DND-41 (cell line): ENCODE data around the gene ITPR3.

Experiments used
- ATAC-seq: fragments of 200-7000 bp; cut with Tn5 transposase; 3 replicates; pipeline ENCODE4 v1.9.1; 2021; ENCODE audit warnings: low read depth; ENCODE audit not compliant: insufficient read depth
- DNase-seq: peaks from one replicate; pipeline ENCODE4 v3.0.0-alpha.2; 2020
- H2AFZ ChIP-seq: 2 replicates; pipeline ENCODE4 v1.6.0; 2012; ENCODE audit warnings: low read depth, low read length
- H3K27ac ChIP-seq: 2 replicates; pipeline ENCODE4 v1.5.1; 2012; ENCODE audit warnings: low read length, inconsistent platforms
- H3K27me3 ChIP-seq: fragments of 200-600 bp; sonication (generic); 2 replicates; pipeline ENCODE4 v1.6.0; 2012; ENCODE audit warnings: low read length, mild to moderate bottlenecking, inconsistent platforms; ENCODE audit not compliant: insufficient read depth, poor library complexity
- H3K36me3 ChIP-seq: 2 replicates; pipeline ENCODE4 v1.5.1; 2012; ENCODE audit warnings: low read length, inconsistent platforms; ENCODE audit not compliant: insufficient read depth
- H3K4me1 ChIP-seq: 2 replicates; pipeline ENCODE4 v1.5.1; 2012; ENCODE audit warnings: mild to moderate bottlenecking, low read length; ENCODE audit not compliant: insufficient read depth
- H3K4me2 ChIP-seq: 2 replicates; pipeline ENCODE4 v1.6.0; 2012; ENCODE audit warnings: mild to moderate bottlenecking, moderate library complexity, low read length, inconsistent platforms; ENCODE audit not compliant: insufficient read depth
- H3K4me3 ChIP-seq, 2 experiments: fragments of 200-600 bp in 1 of 2; shearing (Covaris generic) in 1 of 2; 2 replicates each; pipeline ENCODE4 v1.5.1; 2012 to 2016; ENCODE audit warnings: inconsistent platforms in 2 of 2, low read length in 2 of 2, mild to moderate bottlenecking in 2 of 2, low read depth in 1 of 2, moderate library complexity in 1 of 2
- H3K79me2 ChIP-seq: 2 replicates; pipeline ENCODE4 v1.6.0; 2012; ENCODE audit warnings: low read length, inconsistent platforms; ENCODE audit not compliant: insufficient read depth
- H3K9ac ChIP-seq: 2 replicates; pipeline ENCODE4 v1.6.0; 2012; ENCODE audit warnings: low read depth, mild to moderate bottlenecking, inconsistent platforms, low read length, moderate library complexity
- H3K9me3 ChIP-seq: 2 replicates; pipeline ENCODE4 v1.5.1; 2012; ENCODE audit warnings: low read length, moderate library complexity, mild to moderate bottlenecking, inconsistent platforms; ENCODE audit not compliant: insufficient read depth, severe bottlenecking
- H4K20me1 ChIP-seq: 2 replicates; pipeline ENCODE4 v1.6.0; 2012; ENCODE audit warnings: low read length; ENCODE audit not compliant: insufficient read depth
- EZH2 ChIP-seq: IDR thresholded peaks from 3 replicates; pipeline ENCODE4 v1.6.1; 2012; ENCODE audit warnings: borderline replicate concordance, low read depth, mild to moderate bottlenecking, moderate library complexity, low read length, inconsistent platforms; ENCODE audit not compliant: severe bottlenecking
- TF ChIP-seq, protein P1 (sequence below): IDR thresholded peaks from 2 replicates; pipeline ENCODE4 v1.5.1; 2012; ENCODE audit warnings: borderline replicate concordance, low read length, moderate library complexity, mild to moderate bottlenecking; ENCODE audit not compliant: poor library complexity, severe bottlenecking; ENCODE audit errors: extremely low read depth

The ITPR3 gene

DNA sequence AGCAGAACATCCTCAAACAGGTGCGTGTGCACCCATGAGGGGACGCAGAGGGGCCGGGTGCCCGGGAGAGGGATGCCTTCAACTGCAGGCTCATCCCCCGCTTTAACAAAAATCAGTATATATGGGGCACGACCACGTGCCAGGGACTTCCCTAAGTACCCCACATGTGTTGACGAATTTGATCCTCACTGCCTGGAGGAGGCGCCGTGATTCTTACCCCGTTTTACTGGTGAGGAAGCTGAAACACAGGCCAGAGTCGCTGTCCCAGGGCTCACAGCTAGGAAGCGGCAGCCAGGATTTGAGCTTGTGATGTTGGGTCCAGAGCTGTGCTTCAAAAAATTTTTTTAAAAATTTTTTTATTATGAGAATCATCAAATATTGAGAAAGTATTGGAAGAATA lies 44.8 kb downstream of the ITPR3 start:
- H3K9ac ChIP-seq, result no peak overlapping the region
- no peak overlapping the region for H3K27ac ChIP-seq
- no peak for TF ChIP-seq EZH2
- TF ChIP-seq, protein P1, sequence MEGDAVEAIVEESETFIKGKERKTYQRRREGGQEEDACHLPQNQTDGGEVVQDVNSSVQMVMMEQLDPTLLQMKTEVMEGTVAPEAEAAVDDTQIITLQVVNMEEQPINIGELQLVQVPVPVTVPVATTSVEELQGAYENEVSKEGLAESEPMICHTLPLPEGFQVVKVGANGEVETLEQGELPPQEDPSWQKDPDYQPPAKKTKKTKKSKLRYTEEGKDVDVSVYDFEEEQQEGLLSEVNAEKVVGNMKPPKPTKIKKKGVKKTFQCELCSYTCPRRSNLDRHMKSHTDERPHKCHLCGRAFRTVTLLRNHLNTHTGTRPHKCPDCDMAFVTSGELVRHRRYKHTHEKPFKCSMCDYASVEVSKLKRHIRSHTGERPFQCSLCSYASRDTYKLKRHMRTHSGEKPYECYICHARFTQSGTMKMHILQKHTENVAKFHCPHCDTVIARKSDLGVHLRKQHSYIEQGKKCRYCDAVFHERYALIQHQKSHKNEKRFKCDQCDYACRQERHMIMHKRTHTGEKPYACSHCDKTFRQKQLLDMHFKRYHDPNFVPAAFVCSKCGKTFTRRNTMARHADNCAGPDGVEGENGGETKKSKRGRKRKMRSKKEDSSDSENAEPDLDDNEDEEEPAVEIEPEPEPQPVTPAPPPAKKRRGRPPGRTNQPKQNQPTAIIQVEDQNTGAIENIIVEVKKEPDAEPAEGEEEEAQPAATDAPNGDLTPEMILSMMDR, result no peak
- no peaks in the 10 kb centered on the region for H3K79me2 ChIP-seq
- peaks cover 84% of the 10 kb centered on the region for H3K36me3 ChIP-seq
- H3K4me1 ChIP-seq, result no peaks in the 10 kb centered on the region
- no peak overlapping the region for H2AFZ ChIP-seq
- no peak overlapping the region for H3K4me3 ChIP-seq
- no peak for DNase-seq
- no peak for ATAC-seq
- no peaks in the 10 kb centered on the region for H3K27me3 ChIP-seq
- H3K9me3 ChIP-seq, result no peaks in the 10 kb centered on the region
- no peak overlapping the region for H3K4me2 ChIP-seq
- no peaks in the 10 kb centered on the region for H4K20me1 ChIP-seq

DNA sequence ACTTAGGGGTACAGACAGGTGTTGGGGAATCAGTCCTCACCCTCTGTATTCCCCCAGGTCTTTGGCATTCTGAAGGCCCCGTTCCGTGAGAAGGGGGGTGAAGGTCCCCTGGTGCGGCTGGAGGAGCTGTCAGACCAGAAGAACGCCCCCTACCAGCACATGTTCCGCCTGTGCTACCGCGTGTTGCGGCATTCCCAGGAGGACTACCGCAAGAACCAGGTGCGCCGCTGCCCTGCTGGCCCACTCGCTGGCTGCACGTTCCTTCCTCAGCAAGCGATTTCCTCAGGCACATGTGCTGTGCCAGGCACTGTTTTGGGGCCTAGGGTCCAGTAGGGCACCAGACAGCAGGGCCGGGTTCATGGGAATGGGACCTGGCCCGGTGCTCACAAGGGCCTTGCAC lies 46.0 kb downstream of the ITPR3 start:
- no peak overlapping the region for H2AFZ ChIP-seq
- ATAC-seq (no peak), DNase-seq (no peak)
- no peaks in the 10 kb centered on the region for H4K20me1 ChIP-seq
- no peaks in the 10 kb centered on the region for H3K79me2 ChIP-seq
- H3K4me2 ChIP-seq, result no peak overlapping the region
- TF ChIP-seq EZH2, result no peak
- TF ChIP-seq, protein P1, result no peak
- no peaks in the 10 kb centered on the region for H3K9me3 ChIP-seq
- no peak overlapping the region for H3K27ac ChIP-seq
- no peaks in the 10 kb centered on the region for H3K4me1 ChIP-seq
- H3K36me3 ChIP-seq, result peaks cover 91% of the 10 kb centered on the region
- H3K4me3 ChIP-seq, result no peak overlapping the region
- H3K27me3 ChIP-seq, result no peaks in the 10 kb centered on the region
- no peak overlapping the region for H3K9ac ChIP-seq

DNA sequence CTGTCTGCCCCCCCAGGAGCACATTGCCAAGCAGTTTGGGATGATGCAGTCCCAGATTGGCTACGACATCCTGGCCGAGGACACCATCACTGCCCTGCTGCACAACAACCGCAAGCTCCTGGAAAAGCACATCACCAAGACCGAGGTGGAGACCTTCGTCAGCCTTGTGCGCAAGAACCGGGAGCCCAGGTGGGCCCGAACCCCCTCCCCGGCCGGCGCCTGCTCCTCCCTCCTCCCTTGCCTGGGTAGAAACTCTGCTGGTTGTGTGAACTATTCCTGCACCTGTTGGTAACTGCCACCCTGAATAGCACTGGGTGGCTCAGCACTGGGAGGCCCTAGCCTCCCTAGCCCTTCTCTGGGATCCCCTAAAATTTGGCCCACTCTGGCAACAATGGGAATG lies 46.7 kb downstream of the ITPR3 start:
- Histone ChIP-seq H3K79me2 (no peaks in the 10 kb centered on the region), H3K4me1 (no peaks in the 10 kb centered on the region), H3K4me3 (no peak overlapping the region), H3K9me3 (no peaks in the 10 kb centered on the region), H3K4me2 (no peak overlapping the region), H3K36me3 (peaks cover 88% of the 10 kb centered on the region), H3K27ac (no peak overlapping the region), H3K9ac (no peak overlapping the region), H3K27me3 (no peaks in the 10 kb centered on the region), H4K20me1 (no peaks in the 10 kb centered on the region), H2AFZ (no peak overlapping the region)
- TF ChIP-seq, protein P1, result no peak
- no peak for TF ChIP-seq EZH2
- ATAC-seq, result no peak
- DNase-seq, result no peak

DNA sequence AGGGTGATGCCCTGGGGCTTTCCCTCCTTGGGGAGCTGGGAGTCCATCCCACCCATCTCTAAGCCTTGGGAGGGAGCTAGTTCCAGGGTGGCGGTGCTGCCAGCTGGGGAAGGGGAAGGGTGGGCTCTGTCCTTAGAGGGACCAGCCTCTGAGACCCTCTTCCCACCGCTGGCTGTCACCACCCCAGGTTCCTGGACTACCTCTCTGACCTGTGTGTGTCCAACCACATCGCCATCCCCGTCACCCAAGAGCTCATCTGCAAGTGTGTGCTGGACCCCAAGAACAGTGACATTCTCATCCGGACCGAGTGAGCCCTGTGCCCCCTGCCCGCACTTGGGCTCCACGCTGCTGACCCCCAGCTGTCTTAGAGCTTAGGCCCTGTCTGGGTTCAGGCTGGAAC lies 47.2 kb downstream of the ITPR3 start:
- Histone ChIP-seq H4K20me1 (no peaks in the 10 kb centered on the region), H3K27me3 (no peaks in the 10 kb centered on the region), H3K36me3 (peaks cover 86% of the 10 kb centered on the region), H3K9me3 (no peaks in the 10 kb centered on the region), H3K27ac (no peak overlapping the region), H3K79me2 (no peaks in the 10 kb centered on the region), H3K4me1 (no peaks in the 10 kb centered on the region), H3K9ac (no peak overlapping the region), H2AFZ (no peak overlapping the region), H3K4me2 (no peak overlapping the region), H3K4me3 (no peak overlapping the region)
- TF ChIP-seq, protein P1, result no peak
- no peak for TF ChIP-seq EZH2
- ATAC-seq (no peak), DNase-seq (no peak)
